Measurements from ENCODE around the gene ABCF1. TPM values are rescaled to one million over a fixed set of nuclear protein-coding genes. Genes with fewer than 3 reads are reported as not detected.

The ABCF1 gene
- total RNA-seq, 1 experiment from 2014 or later = 73.7 TPM

GRCh38 chr6:30610065-30610464 lies 38.8 kb downstream of the ABCF1 start:
- no peak overlapping the region for H3K4me2 ChIP-seq
- no peaks in the 10 kb centered on the region for H3K9me2 ChIP-seq (ENCODE audit: insufficient read depth)
- peaks cover 9% of the 10 kb centered on the region for H3K79me2 ChIP-seq (ENCODE audit: low read depth)
- BruUV-seq (replicated peaks) = no TSS peak
- peaks cover 26% of the 10 kb centered on the region for H3K4me1 ChIP-seq (replicated peaks; ENCODE audit: insufficient read depth)
- no peaks in the 10 kb centered on the region for H3K9me3 ChIP-seq (ENCODE audit: insufficient read depth, low read depth)
- H3K27ac ChIP-seq = no peak overlapping the region
- DNase-seq = no peak
- no peak overlapping the region for H3K4me3 ChIP-seq
- intact Hi-C loops (cut with micrococcal nuclease; ENCODE audit: unreplicated experiment) = no loop called here
- H3K27me3 ChIP-seq (ENCODE audit: insufficient read depth, low read depth) = no peaks in the 10 kb centered on the region
- no peak overlapping the region for H2AFZ ChIP-seq
- ChIA-PET POLR2A (ENCODE audit: unreplicated experiment) (interaction anchor here (0.6 to 0.7 kb wide), 2 partner anchors 36 to 40 kb away, joined by 3 read pairs; no protein-coding TSS in a partner anchor), CTCF (interaction anchor here (1.1 kb wide), 1 partner anchor 62 kb away, joined by 4 read pairs; the partner anchor contains the start of gene DHX16)
- peaks cover 26% of the 10 kb centered on the region; the same call in 1 of the 2 replicates for H4K20me1 ChIP-seq (ENCODE audit: insufficient read depth)
- H3K36me3 ChIP-seq (ENCODE audit: low read depth) = peaks cover 26% of the 10 kb centered on the region
- peaks cover 56% of the 10 kb centered on the region for H3F3A ChIP-seq (ENCODE audit: insufficient read depth, low read depth)
- TF ChIP-seq CTCF (conservative IDR thresholded peaks at IDR 0.05) (no peak), EZH2 (IDR thresholded peaks at IDR 0.05; ENCODE audit: low read depth) (no peak)

- Histone ChIP-seq H3K9me2 (ENCODE audit: insufficient read depth) (no peaks in the 10 kb centered on the region), H4K20me1 (ENCODE audit: insufficient read depth) (peaks cover 26% of the 10 kb centered on the region; the same call in 1 of the 2 replicates), H3K4me3 (no peak overlapping the region), H3F3A (ENCODE audit: insufficient read depth, low read depth) (peaks cover 68% of the 10 kb centered on the region), H3K79me2 (ENCODE audit: low read depth) (peaks cover 20% of the 10 kb centered on the region), H3K9me3 (ENCODE audit: insufficient read depth, low read depth) (no peaks in the 10 kb centered on the region), H2AFZ (no peak overlapping the region), H3K27me3 (ENCODE audit: insufficient read depth, low read depth) (no peaks in the 10 kb centered on the region), H3K4me1 (replicated peaks; ENCODE audit: insufficient read depth) (peaks cover 26% of the 10 kb centered on the region), H3K36me3 (ENCODE audit: low read depth) (peaks cover 32% of the 10 kb centered on the region), H3K27ac (no peak overlapping the region), H3K4me2 (no peak overlapping the region)
- intact Hi-C loops (cut with micrococcal nuclease; ENCODE audit: unreplicated experiment) = no loop called here
- ChIA-PET POLR2A (ENCODE audit: unreplicated experiment) (interaction anchor here (0.5 to 0.7 kb wide), 2 partner anchors 20 to 368 kb away, joined by 3 to 6 read pairs; no protein-coding TSS in a partner anchor), CTCF (no interaction called here)
- no peak for DNase-seq
- TF ChIP-seq EZH2 (IDR thresholded peaks at IDR 0.05; ENCODE audit: low read depth) (no peak), CTCF (conservative IDR thresholded peaks at IDR 0.05) (no peak)
- no TSS peak for BruUV-seq (replicated peaks)
Measured at GRCh38 chr6:30611150-30611855, 40.1 kb downstream of the ABCF1 start.

GRCh38 chr6:30611856-30612194 lies 40.6 kb downstream of the ABCF1 start:
- Histone ChIP-seq H2AFZ (no peak overlapping the region), H3K36me3 (ENCODE audit: low read depth) (peaks cover 32% of the 10 kb centered on the region), H3K4me1 (replicated peaks; ENCODE audit: insufficient read depth) (peaks cover 26% of the 10 kb centered on the region), H3K27ac (no peak overlapping the region), H4K20me1 (ENCODE audit: insufficient read depth) (peaks cover 26% of the 10 kb centered on the region; the same call in 1 of the 2 replicates), H3F3A (ENCODE audit: insufficient read depth, low read depth) (peaks cover 69% of the 10 kb centered on the region), H3K27me3 (ENCODE audit: insufficient read depth, low read depth) (no peaks in the 10 kb centered on the region), H3K4me2 (no peak overlapping the region), H3K79me2 (ENCODE audit: low read depth) (peaks cover 26% of the 10 kb centered on the region), H3K9me3 (ENCODE audit: insufficient read depth, low read depth) (no peaks in the 10 kb centered on the region), H3K4me3 (no peak overlapping the region), H3K9me2 (ENCODE audit: insufficient read depth) (no peaks in the 10 kb centered on the region)
- intact Hi-C loops (cut with micrococcal nuclease; ENCODE audit: unreplicated experiment) = no loop called here
- no peak for DNase-seq
- ChIA-PET CTCF (interaction anchor here (0.8 to 0.9 kb wide), 2 partner anchors 74 to 130 kb away, joined by 3 to 4 read pairs; no protein-coding TSS in a partner anchor), POLR2A (ENCODE audit: unreplicated experiment) (interaction anchor here (0.7 kb wide), 4 partner anchors 12 to 277 kb away, joined by 3 to 6 read pairs (median 4); no protein-coding TSS in a partner anchor)
- BruUV-seq (replicated peaks) = no TSS peak
- no peak for TF ChIP-seq EZH2 (IDR thresholded peaks at IDR 0.05; ENCODE audit: low read depth)
- no peak for TF ChIP-seq CTCF (conservative IDR thresholded peaks at IDR 0.05)

All from PC-9 (cell line).